ENCODE data around the gene NFYC.

NFYC gene

GRCh38 chr1:40773748-40774265, 82.3 kb downstream of the NFYC start:
- Histone ChIP-seq H3K4me3 (ENCODE audit: low read depth, low read length) (no peak overlapping the region), H3K36me3 (ENCODE audit: insufficient read depth, low read length) (0 out of 2 replicates have a peak, but pooled peaks cover 9% of the 10 kb centered on the region), H3K27me3 (ENCODE audit: insufficient read depth, low read length) (no peaks in the 10 kb centered on the region), H3K27ac (ENCODE audit: low read depth, low read length) (no peak overlapping the region), H2AFZ (ENCODE audit: low read length, unreplicated experiment) (no peak overlapping the region), H3K4me1 (ENCODE audit: control insufficient read depth, insufficient read depth, low read length, unreplicated experiment) (no peaks in the 10 kb centered on the region), H3K79me2 (ENCODE audit: control insufficient read depth, insufficient read depth, low read length, unreplicated experiment) (no peaks in the 10 kb centered on the region)

GRCh38 chr1:40774266-40774998, 82.9 kb downstream of the NFYC start:
- Histone ChIP-seq H3K36me3 (ENCODE audit: insufficient read depth, low read length) (0 out of 2 replicates have a peak, but pooled peaks cover 9% of the 10 kb centered on the region), H3K4me1 (ENCODE audit: control insufficient read depth, insufficient read depth, low read length, unreplicated experiment) (no peaks in the 10 kb centered on the region), H2AFZ (ENCODE audit: low read length, unreplicated experiment) (no peak overlapping the region), H3K4me3 (ENCODE audit: low read depth, low read length) (no peak overlapping the region), H3K79me2 (ENCODE audit: control insufficient read depth, insufficient read depth, low read length, unreplicated experiment) (no peaks in the 10 kb centered on the region), H3K27ac (ENCODE audit: low read depth, low read length) (no peak overlapping the region), H3K27me3 (ENCODE audit: insufficient read depth, low read length) (no peaks in the 10 kb centered on the region)

GRCh38 chr1:40776236-40777072, 85.0 kb downstream of the NFYC start:
- no peak overlapping the region for H3K27ac ChIP-seq (ENCODE audit: low read depth, low read length)
- H3K36me3 ChIP-seq (ENCODE audit: insufficient read depth, low read length) = 0 out of 2 replicates have a peak, but pooled peaks cover 9% of the 10 kb centered on the region
- no peaks in the 10 kb centered on the region for H3K4me1 ChIP-seq (ENCODE audit: control insufficient read depth, insufficient read depth, low read length, unreplicated experiment)
- no peaks in the 10 kb centered on the region for H3K79me2 ChIP-seq (ENCODE audit: control insufficient read depth, insufficient read depth, low read length, unreplicated experiment)
- no peaks in the 10 kb centered on the region for H3K27me3 ChIP-seq (ENCODE audit: insufficient read depth, low read length)
- H2AFZ ChIP-seq (ENCODE audit: low read length, unreplicated experiment) = no peak overlapping the region
- no peak overlapping the region for H3K4me3 ChIP-seq (ENCODE audit: low read depth, low read length)

GRCh38 chr1:40777224-40777970, 85.9 kb downstream of the NFYC start:
- no peak overlapping the region for H2AFZ ChIP-seq (ENCODE audit: low read length, unreplicated experiment)
- no peaks in the 10 kb centered on the region for H3K79me2 ChIP-seq (ENCODE audit: control insufficient read depth, insufficient read depth, low read length, unreplicated experiment)
- 0 out of 2 replicates have a peak, but pooled peaks cover 9% of the 10 kb centered on the region for H3K36me3 ChIP-seq (ENCODE audit: insufficient read depth, low read length)
- no peak overlapping the region for H3K27ac ChIP-seq (ENCODE audit: low read depth, low read length)
- no peak overlapping the region for H3K4me3 ChIP-seq (ENCODE audit: low read depth, low read length)
- peaks cover 8% of the 10 kb centered on the region for H3K27me3 ChIP-seq (ENCODE audit: insufficient read depth, low read length)
- no peaks in the 10 kb centered on the region for H3K4me1 ChIP-seq (ENCODE audit: control insufficient read depth, insufficient read depth, low read length, unreplicated experiment)

GRCh38 chr1:40780678-40781607, 89.4 kb downstream of the NFYC start:
- Histone ChIP-seq H3K27ac (ENCODE audit: low read depth, low read length) (no peak overlapping the region), H3K27me3 (ENCODE audit: insufficient read depth, low read length) (peaks cover 26% of the 10 kb centered on the region), H3K79me2 (ENCODE audit: control insufficient read depth, insufficient read depth, low read length, unreplicated experiment) (no peaks in the 10 kb centered on the region), H3K4me3 (ENCODE audit: low read depth, low read length) (no peak overlapping the region), H2AFZ (ENCODE audit: low read length, unreplicated experiment) (no peak overlapping the region), H3K36me3 (ENCODE audit: insufficient read depth, low read length) (0 out of 2 replicates have a peak, but pooled peaks cover 7% of the 10 kb centered on the region), H3K4me1 (ENCODE audit: control insufficient read depth, insufficient read depth, low read length, unreplicated experiment) (peaks cover 5% of the 10 kb centered on the region)

GRCh38 chr1:40781608-40781971, 90.1 kb downstream of the NFYC start:
- H3K4me1 ChIP-seq (ENCODE audit: control insufficient read depth, insufficient read depth, low read length, unreplicated experiment) = peaks cover 5% of the 10 kb centered on the region
- H3K79me2 ChIP-seq (ENCODE audit: control insufficient read depth, insufficient read depth, low read length, unreplicated experiment) = no peaks in the 10 kb centered on the region
- 0 out of 2 replicates have a peak, but pooled peaks cover under 1% of the 10 kb centered on the region for H3K36me3 ChIP-seq (ENCODE audit: insufficient read depth, low read length)
- no peak overlapping the region for H3K27ac ChIP-seq (ENCODE audit: low read depth, low read length)
- peaks cover 26% of the 10 kb centered on the region for H3K27me3 ChIP-seq (ENCODE audit: insufficient read depth, low read length)
- no peak overlapping the region for H2AFZ ChIP-seq (ENCODE audit: low read length, unreplicated experiment)
- H3K4me3 ChIP-seq (ENCODE audit: low read depth, low read length) = no peak overlapping the region

GRCh38 chr1:40782371-40782956, 91.0 kb downstream of the NFYC start:
- Histone ChIP-seq H3K4me3 (ENCODE audit: low read depth, low read length) (no peak overlapping the region), H2AFZ (ENCODE audit: low read length, unreplicated experiment) (no peak overlapping the region), H3K4me1 (ENCODE audit: control insufficient read depth, insufficient read depth, low read length, unreplicated experiment) (peaks cover 5% of the 10 kb centered on the region), H3K27me3 (ENCODE audit: insufficient read depth, low read length) (peaks cover 26% of the 10 kb centered on the region), H3K27ac (ENCODE audit: low read depth, low read length) (no peak overlapping the region), H3K36me3 (ENCODE audit: insufficient read depth, low read length) (no peaks in the 10 kb centered on the region), H3K79me2 (ENCODE audit: control insufficient read depth, insufficient read depth, low read length, unreplicated experiment) (no peaks in the 10 kb centered on the region)

GRCh38 chr1:40783001-40783905, 91.7 kb downstream of the NFYC start, which contains the start of gene KCNQ4:
TSS of gene KCNQ4 (plus strand) at chr1:40783787. CDS start at chr1:40784094, 307 bp downstream.
- Histone ChIP-seq H3K27ac (ENCODE audit: low read depth, low read length) (no peak within 1 kb of the TSS), H2AFZ (ENCODE audit: low read length, unreplicated experiment) (no peak within 1 kb of the TSS), H3K79me2 (ENCODE audit: control insufficient read depth, insufficient read depth, low read length, unreplicated experiment) (no peaks in the 10 kb centered on the region), H3K4me1 (ENCODE audit: control insufficient read depth, insufficient read depth, low read length, unreplicated experiment) (peaks cover 5% of the 10 kb centered on the region), H3K4me3 (ENCODE audit: low read depth, low read length) (peak within 1 kb of the TSS; percentile 69), H3K36me3 (ENCODE audit: insufficient read depth, low read length) (no peaks in the 10 kb centered on the region), H3K27me3 (ENCODE audit: insufficient read depth, low read length) (peaks cover 26% of the 10 kb centered on the region)

Measured in ACC112 (cell line).